ENCODE results near the gene IRAK2. TPM values are rescaled to one million over a fixed set of nuclear protein-coding genes. Genes with fewer than 3 reads are reported as not detected.

The IRAK2 gene
- total RNA-seq, 2 donors from 2014 or later: 0.26 to 0.40 TPM

GRCh38 chr3:10180738-10181295, 16.1 kb downstream of the IRAK2 start:
- Histone ChIP-seq H3K9me3 (ENCODE audit: control insufficient read depth, low read length) (no peaks in the 10 kb centered on the region), H3K27me3 (ENCODE audit: control insufficient read depth, insufficient read depth, low read length, poor library complexity, severe bottlenecking) (no peaks in the 10 kb centered on the region), H3K9ac (ENCODE audit: extremely low read depth, low read length, poor library complexity, severe bottlenecking) (no peak overlapping the region), H3K4me3 (ENCODE audit: low read length) (no peak overlapping the region), H3K27ac (ENCODE audit: low read depth, low read length) (no peak overlapping the region), H3K36me3 (ENCODE audit: control insufficient read depth, insufficient read depth, low read length) (no peaks in the 10 kb centered on the region), H3K4me1 (ENCODE audit: control insufficient read depth, insufficient read depth, low read length) (no peaks in the 10 kb centered on the region)
- Mint-ChIP-seq H3K36me3 (ENCODE audit: low read depth) (no peaks in the 10 kb centered on the region), H3K4me1 (no peaks in the 10 kb centered on the region), H3K9me3 (no peaks in the 10 kb centered on the region), H3K27me3 (ENCODE audit: insufficient read depth) (no peaks in the 10 kb centered on the region), H3K27ac (no peak overlapping the region), H3K4me3 (no peak overlapping the region)
- WGBS, 2 experiments (ENCODE audit: insufficient coverage in 1 of 2, insufficient read length in 1 of 2): 81 to 95% methylated on average over 6 to 8 of the region's 10 CpGs
- TF ChIP-seq CTCF (conservative IDR thresholded peaks at IDR 0.05): no peak
- no peak for DNase-seq

DNA sequence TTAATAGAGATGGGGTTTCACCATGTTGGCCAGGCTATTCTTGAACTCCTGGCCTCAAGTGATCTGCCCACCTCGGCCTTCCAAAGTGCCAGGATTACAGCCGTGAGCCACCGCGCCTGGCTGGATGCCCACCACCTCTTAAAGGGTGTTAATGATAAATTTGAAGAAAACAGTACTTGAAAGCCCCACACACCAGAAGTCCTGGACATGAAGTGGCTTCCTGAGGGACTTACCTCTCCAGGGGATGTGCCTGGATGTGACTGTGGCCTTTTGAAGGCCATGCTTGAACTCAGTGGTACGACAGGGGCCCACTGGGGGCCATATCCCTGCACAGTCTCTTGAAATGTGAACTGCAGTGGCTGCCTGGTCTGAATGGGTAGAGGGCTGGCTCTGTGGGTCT, 18.2 kb downstream of the IRAK2 start:
- H3K27me3 Mint-ChIP-seq (ENCODE audit: insufficient read depth): no peaks in the 10 kb centered on the region
- Histone ChIP-seq H3K36me3 (ENCODE audit: control insufficient read depth, insufficient read depth, low read length) (no peaks in the 10 kb centered on the region), H3K4me3 (ENCODE audit: low read length) (no peak overlapping the region), H3K9ac (ENCODE audit: extremely low read depth, low read length, poor library complexity, severe bottlenecking) (no peak overlapping the region), H3K27ac (ENCODE audit: low read depth, low read length) (no peak overlapping the region), H3K27me3 (ENCODE audit: control insufficient read depth, insufficient read depth, low read length, poor library complexity, severe bottlenecking) (no peaks in the 10 kb centered on the region), H3K9me3 (ENCODE audit: control insufficient read depth, low read length) (no peaks in the 10 kb centered on the region), H3K4me1 (ENCODE audit: control insufficient read depth, insufficient read depth, low read length) (no peaks in the 10 kb centered on the region)
- no peaks in the 10 kb centered on the region for H3K9me3 Mint-ChIP-seq
- H3K36me3 Mint-ChIP-seq (ENCODE audit: low read depth): no peaks in the 10 kb centered on the region
- H3K27ac Mint-ChIP-seq: no peak overlapping the region
- TF ChIP-seq CTCF (conservative IDR thresholded peaks at IDR 0.05): no peak
- peaks cover 7% of the 10 kb centered on the region for H3K4me1 Mint-ChIP-seq
- WGBS, 2 experiments (ENCODE audit: insufficient coverage in 1 of 2, insufficient read length in 1 of 2): 96 to 97% methylated on average over 4 to 5 of the region's 5 CpGs
- DNase-seq: no peak
- H3K4me3 Mint-ChIP-seq: no peak overlapping the region

GRCh38 chr3:10184250-10184649, 19.5 kb downstream of the IRAK2 start:
- no peaks in the 10 kb centered on the region for H3K9me3 Mint-ChIP-seq
- H3K9me3 ChIP-seq (ENCODE audit: control insufficient read depth, low read length): no peaks in the 10 kb centered on the region
- H3K9ac ChIP-seq (ENCODE audit: extremely low read depth, low read length, poor library complexity, severe bottlenecking): no peak overlapping the region
- no peak overlapping the region for H3K4me3 ChIP-seq (ENCODE audit: low read length)
- H3K27ac ChIP-seq (ENCODE audit: low read depth, low read length): no peak overlapping the region
- TF ChIP-seq CTCF (conservative IDR thresholded peaks at IDR 0.05): no peak
- no peak overlapping the region for H3K27ac Mint-ChIP-seq
- H3K4me1 ChIP-seq (ENCODE audit: control insufficient read depth, insufficient read depth, low read length): no peaks in the 10 kb centered on the region
- H3K27me3 ChIP-seq (ENCODE audit: control insufficient read depth, insufficient read depth, low read length, poor library complexity, severe bottlenecking): no peaks in the 10 kb centered on the region
- no peak overlapping the region for H3K4me3 Mint-ChIP-seq
- H3K36me3 ChIP-seq (ENCODE audit: control insufficient read depth, insufficient read depth, low read length): no peaks in the 10 kb centered on the region
- WGBS, 2 experiments (ENCODE audit: insufficient coverage in 1 of 2, insufficient read length in 1 of 2): 85 to 87% methylated on average over 2 of the region's 2 CpGs
- no peaks in the 10 kb centered on the region for H3K36me3 Mint-ChIP-seq (ENCODE audit: low read depth)
- peaks cover 7% of the 10 kb centered on the region for H3K4me1 Mint-ChIP-seq
- no peak for DNase-seq
- no peaks in the 10 kb centered on the region for H3K27me3 Mint-ChIP-seq (ENCODE audit: insufficient read depth)

Data from endodermal cell (in vitro differentiated cells).